Adrenal gland (tissue), 12 donors: Measurements from ENCODE around the gene PWP1. TPM values are rescaled to one million over a fixed set of nuclear protein-coding genes. Genes with fewer than 3 reads are reported as not detected.

Experiments used
- DNase-seq, 7 donors: peaks; one replicate each; pipeline ENCODE4 v3.0.0-alpha.2; 2019 to 2020
- H3K27ac ChIP-seq, 5 donors: fragments of 200-600 bp; sonication (generic) in 4 of 5; 1 replicate in 3 of 5; 2 replicates in 2 of 5; pipeline versions ENCODE4 v1.5.1 to v1.8.0; 2016 to 2020; ENCODE audit warnings: mild to moderate bottlenecking in 1 of 5
- H3K27me3 ChIP-seq: fragments of 200-600 bp; 2 replicates; pipeline ENCODE4 v1.8.0; 2021
- H3K36me3 ChIP-seq, 2 donors: fragments of 200-600 bp; replicated peaks in 1 of 2; 1 replicate in 1 of 2; 2 replicates in 1 of 2; pipeline versions ENCODE4 v1.5.1 to v1.8.0; 2018 to 2022
- H3K4me1 ChIP-seq, 2 donors: fragments of 200-600 bp; replicated peaks in 1 of 2; 1 replicate in 1 of 2; 2 replicates in 1 of 2; pipeline versions ENCODE4 v1.5.1 to v1.8.0; 2018 to 2021
- H3K4me3 ChIP-seq, 4 donors: fragments of 200-600 bp; sonication (generic) in 3 of 4; one replicate each; pipeline ENCODE4 v1.5.1; 2016 to 2018
- H3K9me3 ChIP-seq, 3 donors: fragments of 200-600 bp; sonication (generic) in 1 of 3; replicated peaks in 1 of 3; 1 replicate in 2 of 3; 2 replicates in 1 of 3; pipeline versions ENCODE4 v1.5.1 to v1.8.0; 2016 to 2021
- CTCF ChIP-seq, 6 experiments: fragments of 450-650 bp in 4 of 6; fragments of 200-600 bp in 2 of 6; sonication (generic) in 1 of 6; IDR thresholded peaks; 1 replicate in 5 of 6; 2 replicates in 1 of 6; pipeline versions ENCODE4 v1.5.1 to v1.8.0; 2016 to 2021; ENCODE audit warnings: antibody characterized with exemption in 6 of 6, mild to moderate bottlenecking in 2 of 6, moderate library complexity in 1 of 6
- POLR2A ChIP-seq, 2 donors: fragments of 450-650 bp; IDR thresholded peaks; one replicate each; pipeline ENCODE4 v1.6.1; 2017; ENCODE audit warnings: antibody characterized with exemption in 2 of 2, mild to moderate bottlenecking in 2 of 2, moderate library complexity in 1 of 2
- WGBS, 4 donors: extraction: QIAGEN DNeasy Blood & Tissue Kit in 2 of 4; methylation state at CpG; one replicate each; pipeline versions ENCODE4 v1.1.5 to v1.1.7; 2013 to 2017; 5-methylcytosine and 5-hydroxymethylcytosine counted together
- intact Hi-C, 2 donors: fragments of 100-400 bp; cut with DNase I; formaldehyde crosslinking; loops; one replicate each; pipeline versions ENCODE4 v1.14.1 to v1.15.0; 2022 to 2023
- polyA plus RNA-seq, 3 donors: library from polyadenylated mRNA; stranded (reverse); fragments of 200-250 nt in 2 of 3; fragments of 350-450 nt in 1 of 3; fragmentation: Illumina TruSeq in 1 of 3; extraction: RNeasy Lipid Tissue Mini Kit (QIAGEN cat#74804) in 1 of 3; gene quantifications; one replicate each; pipeline ENCODE4 v1.2.3, GENCODE V29; 2013 to 2014
- total RNA-seq, 9 donors: library from RNA; depleted of rRNA in 4 of 9; stranded (reverse); fragments of >200 nt in 4 of 9; fragments of 120-200 nt in 1 of 9; fragmentation: NEBNext Ultra II Directional in 1 of 9; extraction: Animal tissue kit (Norgen Biotek cat#: 25700) in 1 of 9; gene quantifications; one replicate each; pipeline versions ENCODE4 v1.1.0 to v1.2.4, GENCODE V29; 2013 to 2023
- donor health status: healthy with polysubstance abuse.
- donor health status: Bipolar disorder and iron deficiency.
- donor health status: DM: yes; HTN: yes; CAD: no.
- donor health status: DM: no; HTN: no; CAD: no.
- donor health status: DM: no; HTN: no; CAD: no.
- donor health status: DM: yes; HTN: yes; CAD: no.

The PWP1 gene
- total and polyA plus RNA-seq, 12 donors: 15.8 to 87.6 (median 27.0) TPM

GRCh38 chr12:107645630-107646333, 39.8 kb upstream of the PWP1 start:
- TF ChIP-seq CTCF (IDR thresholded peaks at IDR 0.05) (no peak), POLR2A (IDR thresholded peaks at IDR 0.05) (no peak)
- Histone ChIP-seq H3K27ac (no peak overlapping the region), H3K27me3 (no peaks in the 10 kb centered on the region), H3K4me3 (no peak overlapping the region), H3K36me3 (no peaks in the 10 kb centered on the region), H3K9me3 (no peaks in the 10 kb centered on the region), H3K4me1 (no peaks in the 10 kb centered on the region)
- no peak for DNase-seq
- intact Hi-C loops: no loop called here
- 67 to 74% (median 70%) methylated on average over 25 to 27 of the region's 27 CpGs for WGBS, 4 donors

GRCh38 chr12:107646436-107646835, 39.2 kb upstream of the PWP1 start:
- TF ChIP-seq POLR2A (IDR thresholded peaks at IDR 0.05) (no peak), CTCF (IDR thresholded peaks at IDR 0.05) (no peak)
- H3K27me3 ChIP-seq: no peaks in the 10 kb centered on the region
- H3K27ac ChIP-seq: no peak overlapping the region
- no peaks in the 10 kb centered on the region for H3K36me3 ChIP-seq
- H3K4me3 ChIP-seq: no peak overlapping the region
- WGBS, 4 donors: 88 to 97% (median 93%) methylated on average over 7 of the region's 7 CpGs
- intact Hi-C loops: no loop called here
- no peak for DNase-seq
- no peaks in the 10 kb centered on the region for H3K4me1 ChIP-seq
- no peaks in the 10 kb centered on the region for H3K9me3 ChIP-seq

- H3K4me1 ChIP-seq: no peaks in the 10 kb centered on the region
- H3K9me3 ChIP-seq: no peaks in the 10 kb centered on the region
- 55 to 72% (median 58%) methylated on average over 4 of the region's 4 CpGs for WGBS, 4 donors
- intact Hi-C loops: no loop called here
- H3K27ac ChIP-seq: no peak overlapping the region
- H3K27me3 ChIP-seq: no peaks in the 10 kb centered on the region
- DNase-seq: no peak
- no peak overlapping the region for H3K4me3 ChIP-seq
- H3K36me3 ChIP-seq: no peaks in the 10 kb centered on the region
- TF ChIP-seq POLR2A (IDR thresholded peaks at IDR 0.05) (no peak), CTCF (IDR thresholded peaks at IDR 0.05) (no peak)
These were observed 35.9 kb upstream of the PWP1 start for GRCh38 chr12:107649661-107650061.

- Histone ChIP-seq H3K27ac (no peak overlapping the region), H3K36me3 (no peaks in the 10 kb centered on the region), H3K9me3 (no peaks in the 10 kb centered on the region), H3K27me3 (no peaks in the 10 kb centered on the region), H3K4me3 (no peak overlapping the region), H3K4me1 (no peaks in the 10 kb centered on the region)
- WGBS, 4 donors: 62 to 83% (median 79%) methylated on average over 10 of the region's 10 CpGs
- intact Hi-C loops: no loop called here
- TF ChIP-seq CTCF (IDR thresholded peaks at IDR 0.05) (no peak), POLR2A (IDR thresholded peaks at IDR 0.05) (no peak)
- no peak for DNase-seq
These were observed 34.6 kb upstream of the PWP1 start for GRCh38 chr12:107650977-107651376.
